ENCODE data around the gene MYRIP.

DNA sequence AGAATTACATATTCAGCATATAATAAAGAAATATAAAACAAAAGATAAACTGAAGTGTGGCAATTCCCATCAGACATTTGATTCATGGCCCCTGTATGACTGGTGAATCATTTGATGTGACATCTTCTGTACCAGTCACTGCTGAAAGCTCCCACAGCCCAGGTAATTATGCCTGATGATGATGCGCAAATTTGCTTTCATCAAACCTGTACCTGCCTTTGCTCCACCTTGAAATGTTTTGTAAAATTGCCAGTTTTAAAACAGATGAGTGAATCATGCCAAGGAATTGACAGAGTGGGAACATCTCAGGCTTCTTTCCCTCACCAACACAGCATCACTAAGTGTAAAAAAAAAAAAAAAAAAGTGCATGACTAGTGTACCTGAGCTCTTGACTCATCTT is 433.6 kb downstream of the MYRIP start:
- TF ChIP-seq, protein P1, sequence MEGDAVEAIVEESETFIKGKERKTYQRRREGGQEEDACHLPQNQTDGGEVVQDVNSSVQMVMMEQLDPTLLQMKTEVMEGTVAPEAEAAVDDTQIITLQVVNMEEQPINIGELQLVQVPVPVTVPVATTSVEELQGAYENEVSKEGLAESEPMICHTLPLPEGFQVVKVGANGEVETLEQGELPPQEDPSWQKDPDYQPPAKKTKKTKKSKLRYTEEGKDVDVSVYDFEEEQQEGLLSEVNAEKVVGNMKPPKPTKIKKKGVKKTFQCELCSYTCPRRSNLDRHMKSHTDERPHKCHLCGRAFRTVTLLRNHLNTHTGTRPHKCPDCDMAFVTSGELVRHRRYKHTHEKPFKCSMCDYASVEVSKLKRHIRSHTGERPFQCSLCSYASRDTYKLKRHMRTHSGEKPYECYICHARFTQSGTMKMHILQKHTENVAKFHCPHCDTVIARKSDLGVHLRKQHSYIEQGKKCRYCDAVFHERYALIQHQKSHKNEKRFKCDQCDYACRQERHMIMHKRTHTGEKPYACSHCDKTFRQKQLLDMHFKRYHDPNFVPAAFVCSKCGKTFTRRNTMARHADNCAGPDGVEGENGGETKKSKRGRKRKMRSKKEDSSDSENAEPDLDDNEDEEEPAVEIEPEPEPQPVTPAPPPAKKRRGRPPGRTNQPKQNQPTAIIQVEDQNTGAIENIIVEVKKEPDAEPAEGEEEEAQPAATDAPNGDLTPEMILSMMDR (IDR thresholded peaks at IDR 0.05) = no peak
- no peak for TF ChIP-seq POLR2AphosphoS5 (IDR thresholded peaks at IDR 0.05)
- TF ChIP-seq POLR2A (IDR thresholded peaks at IDR 0.05) = no peak
